Stimulated activated CD8-positive, alpha-beta memory T cell treated with anti-CD3 and anti-CD28 coated beads, Interleukin-12 subunit alpha, Interleukin-12 subunit beta, amount 100 ng/mL, for 24 hours (primary cell): ENCODE results near the gene ACOX1.

ENCODE experiments used
- DNase-seq: peaks from one replicate; pipeline ENCODE4 v3.0.0-alpha.2; 2020; ENCODE audit errors: extremely low read depth

The ACOX1 gene

DNA sequence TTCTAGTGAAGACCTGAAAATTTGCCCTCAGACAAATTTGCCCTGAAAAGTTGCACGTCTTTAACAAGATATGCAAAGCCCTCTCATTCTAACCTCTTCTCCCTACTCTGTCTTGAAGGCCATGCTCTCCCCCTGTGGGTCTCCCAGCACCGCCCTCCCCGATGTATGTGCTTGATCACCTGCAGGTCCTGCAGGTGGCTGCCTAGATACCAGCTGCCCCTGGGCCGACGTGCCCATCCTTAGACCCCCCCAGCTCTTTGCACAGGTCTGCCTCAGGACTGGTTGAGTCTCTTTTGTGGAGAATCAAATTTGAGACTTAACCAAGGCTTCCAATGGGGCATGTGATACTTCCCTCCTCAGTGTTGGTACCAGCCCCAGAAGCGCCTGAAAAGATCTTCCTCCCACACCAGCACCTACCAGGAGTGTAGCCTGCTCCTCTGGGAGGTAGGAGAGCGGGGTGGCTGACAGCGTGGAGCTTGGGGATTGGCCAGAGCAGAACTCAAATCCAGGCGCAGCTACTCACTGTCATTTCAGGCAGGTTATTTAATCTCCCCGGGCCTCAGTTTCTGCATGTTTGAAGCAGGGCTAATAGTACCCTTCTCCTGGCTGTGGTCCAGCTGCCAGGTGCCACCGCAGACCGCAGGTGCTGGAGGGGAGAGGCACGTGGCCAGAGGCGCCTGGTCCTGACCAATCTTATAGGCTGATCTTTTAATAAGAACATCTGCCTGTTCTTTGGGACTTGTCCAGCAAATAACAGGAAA is 69.7 kb downstream of the ACOX1 start:
- no peak for DNase-seq

DNA sequence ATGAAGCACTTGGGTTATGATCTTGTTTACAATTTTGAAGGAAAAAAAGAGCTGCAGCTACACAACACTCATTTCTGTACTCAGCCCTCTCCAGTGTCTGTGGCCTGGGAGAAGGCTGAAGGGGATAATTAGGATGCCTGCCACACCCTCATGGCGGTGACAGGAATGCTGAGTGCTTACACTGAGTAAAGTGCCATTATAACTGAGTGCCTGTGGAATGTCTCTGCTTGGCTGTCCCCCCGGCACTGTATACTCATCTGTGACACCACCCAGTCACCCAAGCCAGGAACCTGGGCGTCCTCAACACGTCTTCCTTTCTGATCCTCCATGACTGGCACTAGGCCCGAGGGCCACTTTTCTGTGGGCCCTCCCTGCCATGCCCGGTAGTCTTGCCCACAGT is 70.8 kb downstream of the ACOX1 start:
- no peak for DNase-seq

DNA sequence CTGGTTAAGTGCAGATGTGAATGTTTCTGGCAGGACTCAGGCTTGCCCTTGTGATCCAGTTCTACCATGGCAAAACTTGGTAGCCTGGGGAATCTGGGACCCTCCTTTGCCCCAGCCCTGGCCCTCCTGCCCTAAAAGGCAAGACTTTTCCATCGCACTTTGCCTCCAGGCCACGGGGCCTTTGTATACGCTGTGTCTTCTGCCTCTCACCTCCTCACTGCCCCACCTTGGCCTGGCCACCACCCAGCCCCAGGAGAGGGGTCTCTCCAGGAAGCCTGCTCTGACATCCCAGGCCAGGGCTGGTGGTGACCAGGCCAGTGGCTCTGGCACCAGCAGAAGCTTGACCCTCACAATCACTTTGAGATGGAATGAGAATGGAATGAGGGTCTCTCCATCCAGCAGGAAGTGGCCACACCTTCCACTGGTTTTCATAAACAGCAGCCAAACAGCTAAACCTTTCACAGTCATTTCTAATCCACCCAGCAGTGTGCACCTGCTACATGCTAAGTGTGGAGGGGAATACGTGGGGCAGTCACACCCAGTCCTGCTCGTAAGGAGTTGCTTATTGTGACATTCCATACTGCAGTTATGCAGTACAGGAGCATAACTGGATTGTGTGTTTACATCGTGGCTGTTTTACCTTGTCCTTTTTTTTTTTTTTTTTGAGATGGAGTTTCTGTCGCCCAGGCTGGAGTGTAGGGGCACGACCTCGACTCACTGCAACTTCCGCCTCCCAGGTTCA is 72.7 kb downstream of the ACOX1 start:
- DNase-seq, result no peak

DNA sequence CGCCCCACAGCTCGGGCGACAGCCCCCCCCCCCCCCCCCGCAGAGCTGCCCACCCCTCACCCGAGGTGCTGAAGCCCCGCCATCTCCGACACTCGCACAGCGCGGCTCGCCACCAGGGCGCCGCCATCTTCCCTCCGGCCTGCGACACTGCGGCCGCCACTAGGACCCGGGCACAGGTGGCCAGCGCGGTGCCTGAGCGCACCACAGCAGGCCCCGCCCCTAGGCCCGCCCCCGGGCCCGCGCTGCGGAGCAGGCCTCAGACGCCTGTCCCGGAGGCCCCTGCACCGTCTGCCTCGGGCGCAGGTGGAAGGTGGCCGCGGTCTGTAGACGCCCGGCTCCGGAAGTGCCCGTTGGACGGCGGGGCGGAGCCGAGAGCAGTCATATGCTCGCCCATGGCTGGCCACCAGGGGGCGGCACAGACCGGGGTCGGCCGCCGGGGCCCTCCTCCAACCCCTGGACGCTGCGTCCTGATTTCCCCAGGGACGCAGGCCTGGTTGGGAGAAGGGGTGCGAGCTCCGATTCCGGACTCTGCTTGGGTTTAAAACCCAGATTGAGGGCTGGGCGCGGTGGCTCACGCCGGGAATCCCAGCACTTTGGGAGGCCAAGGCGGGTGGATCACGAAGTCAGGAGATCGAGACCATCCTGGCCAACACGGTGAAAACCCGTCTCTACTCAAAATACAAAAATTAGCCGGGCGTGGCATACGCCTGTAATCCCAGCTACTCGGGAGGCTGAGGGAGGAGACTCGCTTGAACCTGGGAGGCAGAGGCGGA is 74.0 kb downstream of the ACOX1 start, which contains the start of gene MRPL38:
Gene MRPL38 (minus strand): TSS at position 136 of the 773 bp plus-strand sequence. CDS start 9 bp downstream, at position 127.
- DNase-seq, result peak; percentile 86

DNA sequence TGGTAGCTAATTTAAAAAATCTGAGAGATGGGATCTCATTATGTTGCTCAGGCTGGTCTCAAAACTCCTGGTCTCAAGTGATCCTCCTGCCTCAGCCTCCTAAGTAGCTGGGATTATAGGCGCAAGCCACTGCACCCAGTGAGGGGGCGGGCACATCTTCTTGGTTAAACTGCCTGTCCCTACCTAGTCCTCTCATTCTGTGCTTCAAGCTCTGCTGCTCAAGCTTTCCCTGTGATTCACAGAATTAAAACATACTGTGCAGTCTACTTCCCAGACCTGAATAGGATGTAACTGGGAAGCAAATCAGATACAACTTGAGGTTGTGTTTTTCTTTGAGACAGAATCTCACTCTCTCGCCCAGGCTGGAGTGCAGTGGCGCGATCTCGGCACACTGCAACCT is 76.6 kb downstream of the ACOX1 start:
- no peak for DNase-seq

DNA sequence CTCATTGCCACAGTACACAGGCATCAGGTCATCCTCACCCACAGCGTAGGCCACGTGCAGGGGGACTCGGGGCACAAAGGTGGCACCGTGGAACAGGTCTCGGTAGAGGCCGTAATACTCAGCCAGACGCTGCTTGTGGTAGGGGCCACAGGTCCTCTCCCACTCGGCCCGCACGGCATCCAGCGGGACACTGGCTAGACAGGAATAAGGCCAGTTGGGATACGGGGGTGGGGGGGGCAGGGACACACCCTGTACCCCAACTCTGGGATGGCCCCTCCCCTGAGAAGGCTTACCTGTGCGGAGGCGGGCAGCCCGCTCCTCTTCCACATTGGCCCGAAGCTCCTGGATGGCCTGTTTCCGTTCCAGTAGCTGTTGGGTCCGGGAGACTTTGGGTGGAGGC is 77.2 kb downstream of the ACOX1 start:
- no peak for DNase-seq

DNA sequence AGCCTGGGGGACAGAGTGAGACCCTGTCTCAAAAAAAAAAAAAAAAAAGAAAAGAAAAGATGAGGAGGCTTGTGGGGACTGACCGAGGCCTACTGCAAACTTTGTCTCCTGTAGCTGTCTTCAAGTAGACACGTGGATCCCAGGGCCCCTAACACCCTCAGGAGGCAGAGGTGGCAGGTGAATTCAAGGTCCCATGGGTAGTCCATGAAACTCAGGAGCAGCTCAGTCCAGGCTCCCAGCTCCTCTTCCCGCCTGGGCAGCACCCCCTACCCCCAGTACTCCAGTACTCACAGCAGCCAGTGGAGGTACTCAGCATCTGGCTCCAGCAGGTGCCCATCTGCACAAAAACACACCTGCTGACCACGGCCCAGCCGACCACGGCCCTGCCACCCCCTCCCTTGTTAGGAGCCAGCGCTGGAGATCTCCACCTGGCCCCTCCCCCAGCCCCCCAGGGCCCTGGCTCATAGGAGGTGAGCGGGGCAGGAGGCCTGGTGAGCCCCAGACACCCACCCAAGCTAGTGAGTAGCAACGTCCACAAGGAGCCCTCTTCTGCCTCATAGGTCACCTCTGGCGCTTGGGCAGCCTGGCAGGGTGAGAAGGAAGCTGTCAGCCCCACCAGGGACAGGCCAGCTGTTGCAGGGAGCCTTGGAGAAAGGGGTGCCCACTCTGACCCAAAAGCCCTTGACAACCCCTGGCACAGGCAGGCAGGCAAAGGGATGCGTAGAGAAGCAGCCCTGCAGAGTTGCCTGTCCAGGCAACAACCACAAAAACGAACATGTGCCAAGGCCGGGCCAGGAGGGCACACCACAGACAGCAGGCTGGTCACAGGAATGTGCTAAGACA is 78.1 kb downstream of the ACOX1 start:
- no peak for DNase-seq

DNA sequence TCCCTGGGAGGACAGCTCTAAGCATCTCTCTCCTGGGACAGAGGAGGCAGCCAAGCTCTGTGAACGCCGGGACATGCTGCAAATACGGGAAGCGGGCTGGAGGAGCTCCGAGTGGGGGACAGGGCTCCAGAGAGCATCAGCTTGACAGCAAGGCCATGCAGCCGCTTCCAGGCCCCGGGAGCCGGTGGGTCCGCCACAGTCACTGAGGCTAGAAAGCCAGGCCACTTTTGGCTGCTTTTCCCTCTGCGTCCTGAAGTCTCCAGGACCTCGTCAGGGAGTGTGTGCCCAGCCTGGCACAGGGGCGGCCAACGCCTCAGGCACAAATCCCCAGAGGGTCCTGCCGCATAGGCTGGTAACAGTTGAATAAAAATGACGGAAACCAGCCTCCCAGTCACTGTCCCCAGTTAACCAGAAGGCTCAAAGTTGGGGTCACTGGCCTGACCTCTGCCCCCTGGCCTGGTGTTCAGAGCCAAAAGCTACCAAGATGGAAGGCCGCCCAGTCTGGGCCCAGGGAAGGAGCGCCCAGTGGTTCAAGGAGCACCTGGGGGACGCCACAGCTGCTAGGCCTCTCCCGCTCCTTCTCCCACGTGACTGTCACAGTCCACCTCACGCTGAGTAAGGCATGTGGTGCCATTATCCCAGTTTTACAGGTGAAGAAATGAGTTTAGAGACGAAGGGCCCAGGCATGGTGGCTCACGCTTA is 79.0 kb downstream of the ACOX1 start:
- DNase-seq, result no peak

DNA sequence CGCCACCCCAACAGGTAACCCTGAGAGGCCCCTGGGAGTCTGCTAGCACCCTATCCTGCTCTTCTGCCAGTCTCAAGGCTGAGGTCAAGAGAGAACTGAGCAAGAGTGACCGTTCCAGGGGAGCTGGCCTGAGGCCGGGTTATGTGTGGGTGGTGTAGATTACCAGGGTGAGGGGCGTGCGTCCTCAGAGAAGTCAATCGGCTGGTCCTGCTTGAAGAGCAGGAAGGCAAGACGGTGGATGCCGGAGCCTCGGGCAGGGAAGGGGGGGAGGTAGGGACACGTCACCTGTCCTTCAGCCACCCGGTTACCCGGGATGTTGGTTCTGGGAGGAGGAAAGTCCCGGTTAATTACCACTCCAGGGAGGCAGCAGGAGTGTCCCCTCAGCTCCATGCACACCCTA is 79.6 kb downstream of the ACOX1 start:
- no peak for DNase-seq

DNA sequence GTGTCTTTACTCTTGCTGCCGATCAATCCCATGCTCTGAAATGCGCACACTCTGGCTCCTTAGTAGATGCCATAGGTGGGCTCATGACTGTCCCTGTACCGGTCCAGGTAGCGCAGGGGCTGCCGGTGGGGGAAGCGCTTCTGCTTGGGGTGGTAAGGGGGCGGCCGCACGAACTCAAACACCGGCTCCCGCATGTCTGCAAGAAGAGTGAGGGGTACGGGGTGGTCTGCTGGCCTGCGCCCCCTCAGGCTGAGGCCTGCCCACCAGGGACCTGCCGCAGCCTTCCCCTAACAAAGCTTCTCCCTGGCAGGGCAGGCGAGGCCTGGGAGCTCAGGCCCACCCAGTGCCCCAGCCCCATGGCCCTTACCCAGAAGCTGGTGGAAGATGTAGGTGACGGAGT is 80.2 kb downstream of the ACOX1 start:
- DNase-seq, result no peak

DNA sequence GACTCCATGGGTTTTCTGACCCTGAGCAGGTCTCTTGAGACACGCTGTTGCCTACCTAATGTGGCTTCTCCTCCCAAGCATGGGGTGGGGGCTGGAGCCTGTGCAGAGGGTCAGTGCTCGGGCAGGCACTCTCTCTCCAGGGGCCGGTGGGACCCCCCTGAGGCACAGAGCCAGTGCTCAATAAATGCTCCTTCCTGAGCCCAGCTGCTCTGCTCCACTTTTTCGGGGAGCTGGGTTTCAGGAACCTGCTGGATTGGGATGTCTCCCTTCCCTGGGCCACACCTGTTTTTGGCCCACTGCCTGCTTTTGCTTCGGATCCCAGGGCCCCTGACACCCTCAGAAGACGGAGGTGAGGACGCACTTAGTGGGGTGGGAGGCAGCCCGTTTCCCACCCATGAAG is 80.9 kb downstream of the ACOX1 start:
- DNase-seq, result no peak

DNA sequence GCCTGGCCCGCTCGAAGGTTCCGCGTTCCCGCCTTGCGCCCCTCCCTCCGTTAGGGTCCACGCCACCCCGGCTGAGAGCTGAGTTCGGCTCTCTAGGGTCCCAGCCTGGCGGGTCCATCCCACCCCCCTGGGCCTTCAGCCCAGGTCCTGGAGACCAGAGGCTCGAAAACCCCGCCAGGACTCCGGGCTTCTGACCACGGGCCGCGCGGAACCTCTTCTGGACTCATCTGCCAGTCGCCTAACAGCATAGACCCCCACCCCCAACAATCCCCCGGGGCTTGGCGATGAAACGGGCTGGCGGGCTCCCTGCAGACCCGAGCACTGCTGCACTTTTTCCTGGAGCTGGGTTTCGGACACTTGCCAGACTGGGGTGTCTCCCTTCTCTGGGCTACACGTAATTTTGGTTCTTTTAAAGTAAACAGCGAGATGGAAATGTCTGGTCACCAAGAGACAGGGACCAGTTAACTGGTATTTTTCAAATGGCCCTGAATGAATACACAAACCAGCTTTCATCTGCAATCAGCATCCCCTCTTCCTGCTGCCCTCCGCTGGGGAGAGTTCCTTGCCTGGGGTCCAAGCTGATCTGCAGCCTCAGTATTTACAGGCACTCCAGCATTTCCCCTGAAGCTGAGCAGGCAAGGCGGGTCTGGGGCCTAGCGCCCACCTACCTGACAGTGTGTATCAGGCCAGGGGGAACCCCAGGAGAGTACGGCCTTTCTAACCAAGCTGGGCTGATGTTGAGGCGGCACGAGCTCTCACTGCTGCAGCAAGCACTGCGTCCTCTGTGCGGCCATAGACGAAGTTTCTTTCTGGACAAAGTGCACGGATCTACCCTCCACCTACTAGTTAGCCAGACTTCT is 81.6 kb downstream of the ACOX1 start:
- no peak for DNase-seq

DNA sequence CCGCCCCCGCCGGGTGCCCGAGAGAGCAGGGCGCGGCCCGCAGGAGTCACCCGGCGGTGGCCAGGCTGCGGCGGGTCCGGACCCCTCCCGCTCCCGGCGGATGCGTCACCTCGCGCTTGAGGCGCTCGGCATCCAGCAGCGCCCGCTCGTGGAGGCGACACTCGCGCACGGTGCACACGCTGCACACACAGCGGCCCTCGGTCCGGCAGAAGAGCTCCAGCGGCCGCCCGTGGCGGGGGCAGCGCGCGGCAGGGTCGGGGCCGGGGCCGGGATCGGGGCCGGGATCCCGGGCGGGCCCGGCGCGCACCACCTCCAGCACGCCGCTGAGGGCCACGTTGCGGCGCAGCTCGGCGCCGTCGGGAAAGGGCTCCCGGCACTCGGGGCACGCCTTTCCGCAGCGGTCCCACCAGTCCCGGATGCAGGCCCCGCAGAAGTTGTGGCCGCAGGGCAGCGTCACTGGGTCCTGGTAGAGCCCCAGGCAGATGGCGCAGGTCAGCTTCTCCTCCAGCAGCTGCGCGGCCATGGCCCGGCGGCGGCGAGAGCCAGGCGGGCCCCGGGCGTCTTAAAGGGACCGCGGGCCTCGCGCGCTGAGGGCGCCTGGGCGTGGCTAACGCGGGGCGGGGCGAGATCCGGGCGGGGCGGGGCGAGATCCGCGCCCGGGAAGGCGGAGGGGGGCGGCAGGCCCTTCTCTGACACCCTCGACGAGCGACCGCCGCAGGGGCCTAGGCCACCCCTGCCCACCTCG is 82.4 kb downstream of the ACOX1 start, which contains the start of gene TRIM65:
Gene TRIM65 (minus strand): TSS at position 537 of the 745 bp plus-strand sequence. CDS start 14 bp downstream, at position 523.
- peak; percentile 58 for DNase-seq

DNA sequence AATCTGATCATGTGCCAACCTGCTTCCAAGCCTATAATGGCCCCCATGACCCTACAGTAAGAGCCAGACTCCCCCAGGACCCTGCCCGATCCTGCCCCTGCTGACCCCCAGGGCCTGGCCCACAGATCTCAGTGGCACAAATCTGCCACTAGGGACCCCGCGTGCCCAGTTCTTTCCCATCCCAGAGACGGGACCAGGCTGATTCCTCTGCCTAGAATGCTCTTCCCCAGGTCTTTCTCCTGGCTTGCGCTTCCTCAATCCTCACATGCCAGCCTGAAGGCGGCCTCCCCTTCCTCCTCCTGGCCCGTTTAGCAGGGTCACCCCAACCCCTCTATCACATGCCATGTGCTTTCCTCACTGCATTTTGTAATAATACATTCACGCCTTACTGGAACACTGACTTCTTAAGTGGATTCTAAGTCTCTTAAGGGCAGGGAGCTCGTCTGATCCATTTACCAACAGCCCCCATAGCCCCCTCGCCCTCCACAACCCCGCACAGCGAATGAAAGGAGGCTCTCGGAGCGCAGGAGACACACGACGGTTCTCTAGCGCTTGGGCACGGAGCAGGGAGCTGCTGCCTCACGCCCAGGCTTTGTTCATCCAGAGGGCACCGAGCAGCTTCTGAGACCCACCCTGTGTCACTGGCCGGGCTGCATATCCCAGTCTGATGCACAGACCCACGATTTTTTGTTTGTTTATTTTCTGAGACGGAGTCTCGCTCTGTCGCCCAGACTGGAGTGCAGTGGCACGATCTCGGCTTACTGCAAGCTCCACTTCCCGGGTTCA is 83.4 kb downstream of the ACOX1 start:
- no peak for DNase-seq

DNA sequence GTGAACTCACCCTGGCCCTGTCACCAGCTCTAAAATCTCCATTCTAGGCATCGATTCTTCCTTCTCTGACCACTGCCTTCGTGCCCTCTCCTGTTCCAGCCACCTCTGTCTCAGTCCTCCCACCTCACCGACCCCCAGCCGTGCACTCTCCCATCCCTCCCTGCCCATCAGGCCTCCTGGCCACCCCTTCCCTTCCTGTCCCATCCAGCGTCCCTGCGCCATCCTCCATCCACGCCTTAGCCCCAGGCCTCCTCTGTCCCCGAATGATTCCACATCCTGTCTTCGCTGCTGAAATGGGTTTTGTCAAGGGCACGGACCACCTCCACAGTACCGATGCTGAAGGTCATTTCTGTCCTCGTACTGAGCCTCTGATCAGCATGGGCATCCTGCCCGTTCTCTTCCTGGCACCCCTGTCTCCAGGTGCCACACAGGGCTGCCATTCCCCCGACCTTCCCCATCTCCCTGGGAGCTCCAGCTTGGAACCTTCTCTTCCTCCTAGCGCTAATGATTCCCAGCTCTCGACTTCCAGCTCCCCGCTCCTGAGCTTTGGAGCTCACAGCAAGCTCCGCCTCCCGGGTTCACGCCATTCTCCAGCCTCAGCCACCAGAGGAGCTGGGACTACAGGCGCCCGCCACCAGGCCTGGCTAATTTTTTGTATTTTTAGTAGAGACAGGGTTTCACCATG is 84.8 kb downstream of the ACOX1 start:
- no peak for DNase-seq

DNA sequence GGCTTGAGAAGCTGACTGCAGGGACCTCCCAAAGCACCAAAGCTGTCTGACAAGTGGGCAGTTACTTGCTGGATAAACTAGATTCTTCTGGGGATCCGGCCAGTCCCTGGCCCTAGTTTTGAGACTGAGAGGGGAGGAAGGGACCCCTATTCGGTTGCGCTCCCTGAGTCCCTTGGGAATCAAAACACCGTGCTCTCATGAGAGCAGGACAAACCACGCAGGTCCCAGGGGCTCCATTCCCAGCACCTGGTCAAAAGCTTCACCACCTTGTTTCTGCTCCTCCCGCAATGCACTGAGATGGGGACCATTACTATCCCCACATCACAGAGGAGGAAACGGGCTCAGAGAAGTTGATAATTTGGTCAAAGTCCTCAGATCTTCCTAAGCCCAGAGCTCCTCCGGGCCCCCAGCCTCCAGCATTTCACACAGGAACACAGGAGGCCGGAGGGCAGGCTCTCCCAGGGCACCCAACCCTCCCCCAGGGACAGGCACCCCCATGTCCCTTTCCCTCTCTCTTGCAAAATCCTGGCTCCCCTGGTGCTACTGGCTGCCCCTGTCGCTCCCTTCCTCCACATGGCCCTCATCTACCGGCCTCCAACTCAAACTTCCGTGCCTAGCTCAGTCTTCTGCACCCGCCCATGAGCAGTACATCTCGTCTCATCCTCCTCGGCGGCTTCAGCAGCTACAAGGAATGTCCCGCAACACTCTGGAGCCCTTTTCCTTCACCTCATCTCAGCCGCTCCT is 85.5 kb downstream of the ACOX1 start:
- DNase-seq, result no peak
